Nephron progenitor cell (in vitro differentiated cells): Measurements from ENCODE around the gene DMD.

Experiments
- DNase-seq: peaks from one replicate; pipeline ENCODE4 v3.0.0; 2021
- H3K27ac Mint-ChIP-seq: 2 replicates; pipeline ENCODE4 v1.8.0; 2021; ENCODE audit warnings: mild to moderate bottlenecking, moderate library complexity, mixed read lengths
- H3K27me3 Mint-ChIP-seq: 2 replicates; pipeline ENCODE4 v1.8.0; 2021; ENCODE audit warnings: mild to moderate bottlenecking, low read depth, mixed read lengths; ENCODE audit not compliant: poor library complexity
- H3K36me3 Mint-ChIP-seq: 2 replicates; pipeline ENCODE4 v1.8.0; 2021; ENCODE audit warnings: low read depth, mixed read lengths
- H3K4me1 Mint-ChIP-seq: 2 replicates; pipeline ENCODE4 v1.8.0; 2021; ENCODE audit warnings: mixed read lengths
- H3K4me3 Mint-ChIP-seq: 2 replicates; pipeline ENCODE4 v1.8.0; 2021; ENCODE audit warnings: mild to moderate bottlenecking, moderate library complexity, mixed read lengths
- H3K9me3 Mint-ChIP-seq: 2 replicates; pipeline ENCODE4 v1.8.0; 2021; ENCODE audit warnings: mild to moderate bottlenecking, moderate library complexity, mixed read lengths
- TF ChIP-seq, protein P1 (sequence below): fragments of 200-600 bp; sonication (generic); IDR thresholded peaks from 2 replicates; pipeline ENCODE4 v1.5.0; 2021; ENCODE audit warnings: antibody characterized with exemption

Gene DMD

DNA sequence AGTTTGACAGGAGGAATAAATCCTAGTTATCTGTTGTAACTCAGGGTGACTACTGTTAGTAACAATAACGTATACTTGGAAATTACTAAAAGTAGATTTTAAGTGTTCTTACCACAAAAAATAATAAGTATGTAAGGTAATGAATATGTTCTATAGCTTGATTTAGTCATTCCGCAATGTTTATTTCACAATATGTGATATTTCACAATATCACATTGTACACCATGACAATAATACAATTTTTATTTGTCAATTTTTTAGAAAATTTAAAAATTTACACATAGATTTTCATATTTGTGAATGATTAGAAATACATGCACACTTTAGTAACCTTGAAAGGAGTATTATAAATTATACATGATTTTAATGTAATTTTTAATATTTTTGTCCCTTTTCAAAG, 1326.8 kb downstream of the DMD start:
- H3K27me3 Mint-ChIP-seq: no peaks in the 10 kb centered on the region
- no peaks in the 10 kb centered on the region for H3K4me1 Mint-ChIP-seq
- peaks cover 2% of the 10 kb centered on the region for H3K9me3 Mint-ChIP-seq
- TF ChIP-seq, protein P1, sequence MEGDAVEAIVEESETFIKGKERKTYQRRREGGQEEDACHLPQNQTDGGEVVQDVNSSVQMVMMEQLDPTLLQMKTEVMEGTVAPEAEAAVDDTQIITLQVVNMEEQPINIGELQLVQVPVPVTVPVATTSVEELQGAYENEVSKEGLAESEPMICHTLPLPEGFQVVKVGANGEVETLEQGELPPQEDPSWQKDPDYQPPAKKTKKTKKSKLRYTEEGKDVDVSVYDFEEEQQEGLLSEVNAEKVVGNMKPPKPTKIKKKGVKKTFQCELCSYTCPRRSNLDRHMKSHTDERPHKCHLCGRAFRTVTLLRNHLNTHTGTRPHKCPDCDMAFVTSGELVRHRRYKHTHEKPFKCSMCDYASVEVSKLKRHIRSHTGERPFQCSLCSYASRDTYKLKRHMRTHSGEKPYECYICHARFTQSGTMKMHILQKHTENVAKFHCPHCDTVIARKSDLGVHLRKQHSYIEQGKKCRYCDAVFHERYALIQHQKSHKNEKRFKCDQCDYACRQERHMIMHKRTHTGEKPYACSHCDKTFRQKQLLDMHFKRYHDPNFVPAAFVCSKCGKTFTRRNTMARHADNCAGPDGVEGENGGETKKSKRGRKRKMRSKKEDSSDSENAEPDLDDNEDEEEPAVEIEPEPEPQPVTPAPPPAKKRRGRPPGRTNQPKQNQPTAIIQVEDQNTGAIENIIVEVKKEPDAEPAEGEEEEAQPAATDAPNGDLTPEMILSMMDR: no peak
- no peak for DNase-seq
- H3K36me3 Mint-ChIP-seq: no peaks in the 10 kb centered on the region
- H3K4me3 Mint-ChIP-seq: no peak overlapping the region
- no peak overlapping the region for H3K27ac Mint-ChIP-seq

DNA sequence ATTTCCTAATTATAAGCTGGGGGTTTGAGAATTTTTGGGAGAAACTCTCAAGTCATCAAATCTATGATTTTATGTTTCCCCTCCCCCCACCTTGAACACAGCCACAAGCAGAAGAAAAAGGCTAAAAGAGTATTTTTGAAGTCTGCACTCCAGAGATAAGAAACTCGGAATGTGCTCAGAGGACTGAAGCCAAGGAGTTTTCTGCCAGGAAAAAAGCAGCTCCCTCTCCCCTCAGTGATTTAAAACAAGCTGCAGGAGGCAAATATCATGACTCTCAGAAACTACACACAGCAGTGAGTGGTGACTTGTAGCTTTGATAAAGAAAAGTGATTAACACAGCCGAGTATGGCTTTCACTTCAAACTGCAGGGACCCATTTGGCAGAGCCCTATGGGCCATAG, 1339.3 kb downstream of the DMD start:
- no peaks in the 10 kb centered on the region for H3K36me3 Mint-ChIP-seq

DNA sequence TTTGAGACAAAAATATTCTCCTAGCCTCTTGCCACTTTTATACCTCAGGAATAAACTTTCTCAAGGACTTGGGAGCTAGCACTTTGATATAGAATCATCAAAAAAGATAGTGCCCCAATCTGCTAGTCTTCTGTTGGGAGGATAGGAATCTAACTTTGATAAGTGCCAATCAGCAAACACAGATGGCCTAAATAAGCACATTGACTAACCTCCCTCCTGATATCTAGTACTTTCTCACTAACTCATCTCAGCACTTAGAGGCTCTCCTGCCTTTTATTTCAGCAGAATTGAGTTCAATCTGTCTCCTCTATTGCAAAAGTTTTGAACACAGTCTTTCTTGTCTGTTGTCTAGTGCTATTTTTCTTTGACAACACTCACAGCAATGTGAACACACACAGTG, 1341.1 kb downstream of the DMD start:
- no peak overlapping the region for H3K27ac Mint-ChIP-seq

More for the DNA sequence above, 1339.3 kb downstream of the DMD start:
- H3K4me1 Mint-ChIP-seq: no peaks in the 10 kb centered on the region
- no peak overlapping the region for H3K27ac Mint-ChIP-seq
- H3K27me3 Mint-ChIP-seq: no peaks in the 10 kb centered on the region
- TF ChIP-seq, protein P1: no peak
- H3K4me3 Mint-ChIP-seq: no peak overlapping the region
- no peaks in the 10 kb centered on the region for H3K9me3 Mint-ChIP-seq
- DNase-seq: no peak

DNA sequence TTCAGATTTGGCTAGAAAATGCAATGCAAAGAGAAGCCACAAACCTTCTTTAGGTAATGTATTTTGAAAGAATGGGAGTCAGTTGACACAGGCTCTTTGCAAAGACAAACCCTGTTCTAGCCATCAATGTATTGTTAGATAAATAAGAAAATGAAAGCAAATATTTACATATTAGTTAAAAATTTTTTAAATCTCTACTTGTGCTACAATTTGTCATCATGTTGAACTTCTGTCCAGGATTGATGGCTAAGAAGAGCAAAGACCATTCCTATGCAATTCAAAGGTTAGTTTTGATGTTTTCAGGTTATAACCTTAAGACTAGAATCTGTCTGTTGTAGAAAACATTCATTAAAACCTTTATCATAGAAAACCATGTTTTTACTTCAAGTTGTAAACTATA, 1350.7 kb downstream of the DMD start:
- Mint-ChIP-seq H3K4me1 (no peaks in the 10 kb centered on the region), H3K36me3 (no peaks in the 10 kb centered on the region), H3K27ac (no peak overlapping the region), H3K9me3 (peaks cover 26% of the 10 kb centered on the region), H3K27me3 (no peaks in the 10 kb centered on the region), H3K4me3 (no peak overlapping the region)
- TF ChIP-seq, protein P1: no peak
- no peak for DNase-seq

More for the DNA sequence above, 1341.1 kb downstream of the DMD start:
- Mint-ChIP-seq H3K4me3 (no peak overlapping the region), H3K9me3 (peaks cover 7% of the 10 kb centered on the region), H3K36me3 (no peaks in the 10 kb centered on the region), H3K27me3 (no peaks in the 10 kb centered on the region), H3K4me1 (no peaks in the 10 kb centered on the region)
- no peak for DNase-seq
- TF ChIP-seq, protein P1: no peak

DNA sequence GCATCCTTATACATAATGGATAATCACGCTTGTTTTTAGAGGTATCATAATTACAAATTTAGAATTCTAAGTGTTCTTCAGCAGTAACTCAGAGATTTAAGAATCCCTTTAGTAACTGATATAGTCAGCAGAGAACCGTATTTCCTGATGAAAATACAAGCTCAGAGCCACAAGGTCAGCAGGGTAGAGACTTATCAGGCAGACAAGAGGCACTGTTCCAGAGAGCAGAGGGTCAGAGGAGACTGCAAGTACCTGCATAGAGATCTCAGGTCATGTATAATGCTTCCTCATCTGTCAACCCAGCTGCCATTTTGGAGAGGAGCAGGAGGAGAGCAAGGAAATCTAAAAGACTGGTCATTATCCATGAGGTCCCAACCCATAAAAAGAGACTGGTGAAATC, 1352.4 kb downstream of the DMD start:
- Mint-ChIP-seq H3K27ac (no peak overlapping the region), H3K9me3 (peaks cover 25% of the 10 kb centered on the region), H3K36me3 (no peaks in the 10 kb centered on the region), H3K4me3 (no peak overlapping the region), H3K4me1 (no peaks in the 10 kb centered on the region), H3K27me3 (no peaks in the 10 kb centered on the region)
- no peak for DNase-seq
- TF ChIP-seq, protein P1: no peak

DNA sequence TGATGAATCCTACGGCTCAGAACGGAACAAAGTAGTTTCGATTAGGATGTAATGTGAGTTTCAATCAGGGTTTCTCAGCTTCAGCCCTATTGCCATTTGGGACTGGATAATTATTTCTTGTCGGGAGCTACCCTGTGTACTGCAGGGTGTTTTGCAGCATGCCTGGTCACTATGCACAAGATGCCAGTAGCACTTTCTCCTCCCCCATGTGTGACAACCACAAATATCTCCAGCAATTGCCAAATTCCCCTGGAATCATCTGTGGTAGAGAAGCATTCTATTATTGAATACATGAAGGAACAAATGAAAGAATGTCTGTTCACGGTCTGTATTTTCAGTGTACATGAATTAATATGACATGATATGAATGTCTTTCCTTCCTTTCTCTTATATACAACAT, 1356.6 kb downstream of the DMD start:
- Mint-ChIP-seq H3K27me3 (no peaks in the 10 kb centered on the region), H3K36me3 (no peaks in the 10 kb centered on the region), H3K9me3 (peaks cover 13% of the 10 kb centered on the region), H3K27ac (no peak overlapping the region), H3K4me1 (no peaks in the 10 kb centered on the region), H3K4me3 (no peak overlapping the region)
- no peak for DNase-seq
- TF ChIP-seq, protein P1: no peak
